ENCODE data around the gene GOLPH3.

Gene GOLPH3

GRCh38 chr5:32170303-32171151, 3.6 kb downstream of the GOLPH3 start:
- no peak for DNase-seq (ENCODE audit: low read depth)

GRCh38 chr5:32168460-32169033, 5.6 kb downstream of the GOLPH3 start:
- DNase-seq (ENCODE audit: low read depth) = no peak

GRCh38 chr5:32165597-32165996, 8.5 kb downstream of the GOLPH3 start:
- DNase-seq (ENCODE audit: low read depth) = no peak

- DNase-seq (ENCODE audit: low read depth) = no peak
Observed at GRCh38 chr5:32163785-32164184, 10.3 kb downstream of the GOLPH3 start.

- DNase-seq (ENCODE audit: low read depth) = no peak
Observed at GRCh38 chr5:32163053-32163452, 11.1 kb downstream of the GOLPH3 start.

GRCh38 chr5:32160228-32160627, 13.9 kb downstream of the GOLPH3 start:
- no peak for DNase-seq (ENCODE audit: low read depth)

- no peak for DNase-seq (ENCODE audit: low read depth)
Observed at GRCh38 chr5:32159328-32160072, 14.6 kb downstream of the GOLPH3 start.

GRCh38 chr5:32158679-32158975, 15.5 kb downstream of the GOLPH3 start:
- no peak for DNase-seq (ENCODE audit: low read depth)

GRCh38 chr5:32157078-32157477, 17.0 kb downstream of the GOLPH3 start:
- DNase-seq (ENCODE audit: low read depth) = no peak

- no peak for DNase-seq (ENCODE audit: low read depth)
Observed at GRCh38 chr5:32156635-32157034, 17.5 kb downstream of the GOLPH3 start.

- no peak for DNase-seq (ENCODE audit: low read depth)
Observed at GRCh38 chr5:32155211-32155610, 18.9 kb downstream of the GOLPH3 start.

- DNase-seq (ENCODE audit: low read depth) = no peak
Observed at GRCh38 chr5:32153723-32154122, 20.4 kb downstream of the GOLPH3 start.

- DNase-seq (ENCODE audit: low read depth) = no peak
Observed at GRCh38 chr5:32151198-32151597, 22.9 kb downstream of the GOLPH3 start.

GRCh38 chr5:32150366-32150765, 23.8 kb downstream of the GOLPH3 start:
- DNase-seq (ENCODE audit: low read depth) = no peak

GRCh38 chr5:32147959-32148358, 26.2 kb downstream of the GOLPH3 start:
- DNase-seq (ENCODE audit: low read depth) = no peak

GRCh38 chr5:32147236-32147635, 26.9 kb downstream of the GOLPH3 start:
- no peak for DNase-seq (ENCODE audit: low read depth)

GRCh38 chr5:32145378-32145777, 28.7 kb downstream of the GOLPH3 start:
- no peak for DNase-seq (ENCODE audit: low read depth)

- DNase-seq (ENCODE audit: low read depth) = no peak
Observed at GRCh38 chr5:32144378-32145207, 29.5 kb downstream of the GOLPH3 start.

GRCh38 chr5:32143617-32144377, 30.3 kb downstream of the GOLPH3 start:
- no peak for DNase-seq (ENCODE audit: low read depth)

- peak; percentile 9 for DNase-seq (ENCODE audit: low read depth)
Observed at GRCh38 chr5:32138839-32139493, 35.2 kb downstream of the GOLPH3 start.

GRCh38 chr5:32136342-32136741, 37.8 kb downstream of the GOLPH3 start:
- DNase-seq (ENCODE audit: low read depth) = no peak
